Middle frontal gyrus (tissue), 1 donor: Measurements from ENCODE around the gene GLRX5.
"Not testable (repeated sequence)": the region's sequence is repeated elsewhere in the genome, so short reads cannot be mapped to it uniquely, and the experiment has no call there.

Experiments used
- DNase-seq: peaks from one replicate; pipeline ENCODE4 v3.0.0-alpha.2; 2015; ENCODE audit warnings: low spot score; ENCODE audit errors: extremely low spot score

The GLRX5 gene

GRCh38 chr14:95498622-95499353 is 36.1 kb upstream of the GLRX5 start:
- no peak for DNase-seq

- no peak for DNase-seq
These were observed 35.5 kb upstream of the GLRX5 start for GRCh38 chr14:95499354-95499750.

- DNase-seq: no peak
These were observed 34.6 kb upstream of the GLRX5 start for GRCh38 chr14:95500201-95500681.

GRCh38 chr14:95500772-95501401 is 34.0 kb upstream of the GLRX5 start:
- DNase-seq: no peak

- no peak for DNase-seq
These were observed 32.4 kb upstream of the GLRX5 start for GRCh38 chr14:95502381-95502950.

- no peak for DNase-seq
These were observed 31.3 kb upstream of the GLRX5 start for GRCh38 chr14:95503365-95504134.

- DNase-seq: no peak
These were observed 30.5 kb upstream of the GLRX5 start for GRCh38 chr14:95504135-95505029.

- DNase-seq: no peak
These were observed 29.7 kb upstream of the GLRX5 start for GRCh38 chr14:95505030-95505589.

GRCh38 chr14:95507174-95507573 is 27.7 kb upstream of the GLRX5 start:
- no peak for DNase-seq

GRCh38 chr14:95507701-95508103 is 27.1 kb upstream of the GLRX5 start:
- no peak for DNase-seq

GRCh38 chr14:95508377-95508776 is 26.5 kb upstream of the GLRX5 start:
- no peak for DNase-seq

GRCh38 chr14:95509495-95509894 is 25.4 kb upstream of the GLRX5 start:
- no peak for DNase-seq

GRCh38 chr14:95510344-95510743 is 24.5 kb upstream of the GLRX5 start:
- not testable (repeated sequence) for DNase-seq

GRCh38 chr14:95510804-95511203 is 24.0 kb upstream of the GLRX5 start:
- DNase-seq: no peak

GRCh38 chr14:95511687-95512086 is 23.2 kb upstream of the GLRX5 start:
- no peak for DNase-seq

GRCh38 chr14:95513291-95513690 is 21.6 kb upstream of the GLRX5 start:
- DNase-seq: no peak

- no peak for DNase-seq
These were observed 20.4 kb upstream of the GLRX5 start for GRCh38 chr14:95514131-95515079.

- no peak for DNase-seq
These were observed 19.8 kb upstream of the GLRX5 start for GRCh38 chr14:95515080-95515489.
